DOHH2 (cell line): ENCODE data around the gene ADSL.

ENCODE experiments used
- H3F3A ChIP-seq: fragments of 200-600 bp; sonication (generic), shearing (Covaris generic); 2 replicates; pipeline ENCODE4 v1.6.0; 2016; ENCODE audit warnings: antibody characterized with exemption, mild to moderate bottlenecking; ENCODE audit not compliant: control insufficient read depth, insufficient read depth
- H3K27ac ChIP-seq: fragments of 200-600 bp; sonication (generic); 2 replicates; pipeline ENCODE4 v1.5.1; 2014; ENCODE audit warnings: low read depth, mild to moderate bottlenecking, low read length, moderate library complexity
- H3K27me3 ChIP-seq: fragments of 200-600 bp; sonication (generic); 2 replicates; pipeline ENCODE4 v1.6.1; 2014; ENCODE audit warnings: mild to moderate bottlenecking, low read length, mixed read lengths; ENCODE audit not compliant: control insufficient read depth
- H3K36me3 ChIP-seq: fragments of 200-600 bp; sonication (generic); 2 replicates; pipeline ENCODE4 v1.6.1; 2014; ENCODE audit warnings: mild to moderate bottlenecking, low read length, moderate library complexity, mixed read lengths; ENCODE audit not compliant: control insufficient read depth
- H3K4me1 ChIP-seq: fragments of 200-600 bp; sonication (generic); 2 replicates; pipeline ENCODE4 v1.6.1; 2014; ENCODE audit warnings: mild to moderate bottlenecking, low read length, mixed read lengths; ENCODE audit not compliant: control insufficient read depth
- H3K4me2 ChIP-seq: fragments of 200-600 bp; sonication (generic); 2 replicates; pipeline ENCODE4 v1.6.0; 2014; ENCODE audit warnings: mild to moderate bottlenecking, low read length, moderate library complexity
- H3K4me3 ChIP-seq: fragments of 200-600 bp; sonication (generic); 2 replicates; pipeline ENCODE4 v1.5.1; 2014; ENCODE audit warnings: mild to moderate bottlenecking, low read length, mixed read lengths
- H3K79me2 ChIP-seq: fragments of 200-600 bp; sonication (generic); 2 replicates; pipeline ENCODE4 v1.6.1; 2014; ENCODE audit warnings: mild to moderate bottlenecking, low read length, mixed read lengths; ENCODE audit not compliant: control insufficient read depth
- H3K9me2 ChIP-seq: fragments of 200-600 bp; sonication (generic); replicated peaks from 2 replicates; pipeline ENCODE4 v1.6.1; 2014; ENCODE audit warnings: mild to moderate bottlenecking, low read length, mixed read lengths; ENCODE audit not compliant: control insufficient read depth
- H3K9me3 ChIP-seq: fragments of 200-600 bp; sonication (generic); 2 replicates; pipeline ENCODE4 v1.6.1; 2014; ENCODE audit warnings: antibody characterized with exemption, low read length, mixed read lengths; ENCODE audit not compliant: control insufficient read depth, insufficient read depth
- H4K20me1 ChIP-seq: fragments of 200-600 bp; sonication (generic); 2 replicates; pipeline ENCODE4 v1.6.0; 2014; ENCODE audit warnings: low read depth, mild to moderate bottlenecking, antibody characterized with exemption, low read length, moderate library complexity; ENCODE audit not compliant: control insufficient read depth, insufficient read depth
- EZH2phosphoT487 ChIP-seq: fragments of 200-600 bp; sonication (generic); IDR thresholded peaks from 2 replicates; pipeline ENCODE4 v1.6.1; 2017; ENCODE audit warnings: borderline replicate concordance, mild to moderate bottlenecking, antibody characterized with exemption, low read length, moderate library complexity, mixed read lengths
- TF ChIP-seq, protein P1 (sequence below): fragments of 200-600 bp; sonication (generic); IDR thresholded peaks from one replicate; pipeline ENCODE4 v1.5.1; 2014; ENCODE audit warnings: antibody characterized with exemption, mild to moderate bottlenecking, low read depth, low read length; ENCODE audit not compliant: poor library complexity, severe bottlenecking

Gene ADSL

DNA sequence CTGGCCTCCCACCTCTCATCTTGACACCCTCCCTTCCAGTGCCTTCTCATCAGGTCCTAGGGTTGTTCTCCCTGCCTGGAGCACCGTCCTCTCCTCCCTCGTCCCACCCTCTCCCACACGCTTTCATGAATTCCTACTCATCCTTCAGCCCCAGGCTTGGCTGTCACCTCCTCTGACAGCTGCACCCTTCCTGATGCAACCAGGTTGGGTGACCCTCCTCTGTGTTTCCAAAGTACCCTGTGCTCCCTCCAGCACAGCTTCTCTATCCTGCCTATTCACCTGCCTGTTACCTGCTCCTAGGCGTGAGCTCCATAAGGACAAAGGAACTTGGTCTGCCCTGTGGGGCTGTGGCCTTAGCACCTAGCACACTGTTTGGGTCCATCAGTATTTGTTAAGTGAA is 82.5 kb downstream of the ADSL start:
- H3K36me3 ChIP-seq = peaks cover 96% of the 10 kb centered on the region

DNA sequence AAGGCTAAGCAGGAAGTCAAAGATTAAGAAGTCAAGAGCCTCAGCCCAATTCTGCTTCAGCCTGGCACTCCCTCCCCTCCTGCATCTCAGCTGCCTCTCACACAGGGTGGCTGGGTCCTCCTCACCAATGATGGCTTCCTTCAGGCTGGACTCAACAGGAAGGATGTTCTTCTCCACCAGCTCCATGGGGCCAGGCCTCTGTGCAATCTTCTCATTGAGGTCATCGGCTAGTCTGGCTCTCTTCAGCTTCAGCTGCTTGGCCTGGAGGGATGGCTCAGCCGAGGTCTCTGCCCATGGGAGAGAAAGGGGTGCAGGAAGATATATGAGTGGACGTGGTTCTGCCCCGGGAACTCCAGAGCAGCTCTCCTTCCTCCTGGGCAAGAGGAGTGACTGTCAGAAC is 83.2 kb downstream of the ADSL start:
- Histone ChIP-seq H4K20me1 (no peaks in the 10 kb centered on the region), H3K9me3 (no peaks in the 10 kb centered on the region), H3K27ac (peak overlapping the region; percentile 10; the same call in 1 of the 2 replicates), H3K36me3 (peaks cover 96% of the 10 kb centered on the region), H3K27me3 (no peaks in the 10 kb centered on the region), H3K79me2 (peaks cover 55% of the 10 kb centered on the region), H3K4me2 (no peak overlapping the region), H3F3A (no peaks in the 10 kb centered on the region), H3K4me3 (no peak overlapping the region), H3K9me2 (no peaks in the 10 kb centered on the region), H3K4me1 (peaks cover 56% of the 10 kb centered on the region)
- TF ChIP-seq EZH2phosphoT487 = no peak

More for the DNA sequence above, 82.5 kb downstream of the ADSL start:
- Histone ChIP-seq H3K9me3 (no peaks in the 10 kb centered on the region), H3K4me1 (peaks cover 55% of the 10 kb centered on the region), H3K9me2 (no peaks in the 10 kb centered on the region), H3K4me3 (no peak overlapping the region), H3K79me2 (peaks cover 48% of the 10 kb centered on the region), H3K27ac (no peak overlapping the region), H3F3A (no peaks in the 10 kb centered on the region), H3K27me3 (no peaks in the 10 kb centered on the region), H4K20me1 (no peaks in the 10 kb centered on the region), H3K4me2 (no peak overlapping the region)
- TF ChIP-seq, protein P1, sequence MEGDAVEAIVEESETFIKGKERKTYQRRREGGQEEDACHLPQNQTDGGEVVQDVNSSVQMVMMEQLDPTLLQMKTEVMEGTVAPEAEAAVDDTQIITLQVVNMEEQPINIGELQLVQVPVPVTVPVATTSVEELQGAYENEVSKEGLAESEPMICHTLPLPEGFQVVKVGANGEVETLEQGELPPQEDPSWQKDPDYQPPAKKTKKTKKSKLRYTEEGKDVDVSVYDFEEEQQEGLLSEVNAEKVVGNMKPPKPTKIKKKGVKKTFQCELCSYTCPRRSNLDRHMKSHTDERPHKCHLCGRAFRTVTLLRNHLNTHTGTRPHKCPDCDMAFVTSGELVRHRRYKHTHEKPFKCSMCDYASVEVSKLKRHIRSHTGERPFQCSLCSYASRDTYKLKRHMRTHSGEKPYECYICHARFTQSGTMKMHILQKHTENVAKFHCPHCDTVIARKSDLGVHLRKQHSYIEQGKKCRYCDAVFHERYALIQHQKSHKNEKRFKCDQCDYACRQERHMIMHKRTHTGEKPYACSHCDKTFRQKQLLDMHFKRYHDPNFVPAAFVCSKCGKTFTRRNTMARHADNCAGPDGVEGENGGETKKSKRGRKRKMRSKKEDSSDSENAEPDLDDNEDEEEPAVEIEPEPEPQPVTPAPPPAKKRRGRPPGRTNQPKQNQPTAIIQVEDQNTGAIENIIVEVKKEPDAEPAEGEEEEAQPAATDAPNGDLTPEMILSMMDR = no peak
- no peak for TF ChIP-seq EZH2phosphoT487

DNA sequence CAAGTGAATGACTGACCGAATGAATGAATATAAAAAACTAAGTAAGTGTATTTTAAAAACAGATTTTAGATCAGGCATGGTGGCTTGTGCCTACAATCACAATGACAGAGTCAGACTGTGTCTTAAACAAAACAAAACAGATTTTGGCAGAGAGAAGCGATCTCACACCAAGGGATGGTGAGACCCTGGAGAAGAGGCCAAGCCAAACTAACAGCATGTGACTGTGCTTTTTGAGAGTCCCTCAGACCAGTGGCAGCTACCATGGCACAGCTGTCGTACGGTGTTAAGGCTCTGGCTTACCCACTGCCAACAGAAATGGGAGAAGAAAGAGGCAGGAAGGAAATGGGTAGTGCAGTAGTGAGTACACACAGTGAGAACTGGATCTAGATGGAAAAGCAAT is 84.7 kb downstream of the ADSL start:
- Histone ChIP-seq H3K4me1 (peaks cover 66% of the 10 kb centered on the region), H3K4me2 (no peak overlapping the region), H3K36me3 (peaks cover 91% of the 10 kb centered on the region), H3K9me3 (no peaks in the 10 kb centered on the region), H3K4me3 (no peak overlapping the region), H3F3A (peaks cover 10% of the 10 kb centered on the region), H3K79me2 (peaks cover 65% of the 10 kb centered on the region), H4K20me1 (no peaks in the 10 kb centered on the region), H3K27ac (no peak overlapping the region), H3K9me2 (no peaks in the 10 kb centered on the region), H3K27me3 (no peaks in the 10 kb centered on the region)
- no peak for TF ChIP-seq EZH2phosphoT487
- TF ChIP-seq, protein P1 = no peak

DNA sequence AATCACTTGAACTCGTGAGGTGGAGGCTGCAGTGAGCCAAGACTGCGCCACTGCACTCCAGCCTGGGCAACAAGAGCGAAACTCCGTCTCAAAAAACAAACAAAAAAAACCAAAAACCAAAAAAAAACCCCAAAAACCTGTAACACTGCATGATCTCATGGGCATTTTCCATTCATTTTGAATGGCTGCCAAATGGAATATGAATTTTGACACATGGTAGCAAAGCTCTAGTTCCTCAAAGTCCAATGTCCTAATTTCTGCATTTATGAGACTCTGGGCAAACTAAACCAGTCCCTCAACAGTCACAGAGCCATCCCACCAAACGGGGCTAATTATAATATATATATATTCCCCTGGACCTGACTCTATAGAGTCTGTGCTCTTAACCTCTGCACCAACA is 85.9 kb downstream of the ADSL start:
- no peaks in the 10 kb centered on the region for H4K20me1 ChIP-seq
- no peaks in the 10 kb centered on the region for H3K9me3 ChIP-seq
- H3K4me3 ChIP-seq = no peak overlapping the region
- TF ChIP-seq, protein P1 = no peak
- TF ChIP-seq EZH2phosphoT487 = no peak
- H3F3A ChIP-seq = peaks cover 22% of the 10 kb centered on the region
- H3K36me3 ChIP-seq = peaks cover 79% of the 10 kb centered on the region
- H3K27ac ChIP-seq = peak overlapping the region; percentile 99; the same call in 1 of the 2 replicates
- H3K79me2 ChIP-seq = peaks cover 57% of the 10 kb centered on the region
- H3K27me3 ChIP-seq = no peaks in the 10 kb centered on the region
- peak overlapping the region; percentile 98 for H3K4me2 ChIP-seq
- no peaks in the 10 kb centered on the region for H3K9me2 ChIP-seq
- peaks cover 78% of the 10 kb centered on the region for H3K4me1 ChIP-seq
